Epithelial cell of prostate (primary cell): ENCODE results near the gene GLIPR1.
A peak's percentile ranks its signal among the peaks of the same experiment; 100 is the strongest.

ENCODE experiments used
- DNase-seq: peaks from one replicate; pipeline ENCODE4 v3.0.0-alpha.2; 2011; ENCODE audit warnings: low read depth, low spot score
- H3K27ac ChIP-seq: fragments of 450-650 bp; 2 replicates; pipeline ENCODE4 v1.5.1; 2017; ENCODE audit warnings: mild to moderate bottlenecking

GLIPR1 gene

GRCh38 chr12:75553398-75553797, 72.8 kb downstream of the GLIPR1 start:
- peak; percentile 3 for DNase-seq
- no peak overlapping the region for H3K27ac ChIP-seq
